A673 (cell line): Measurements from ENCODE around the gene SWI5. TPM values are rescaled to one million over a fixed set of nuclear protein-coding genes. Genes with fewer than 3 reads are reported as not detected.

ENCODE experiments used
- BruUV-seq: library from RNA; stranded (reverse); fragments of 400-500 nt; replicated peaks from 2 replicates; lab custom pipeline; 2021; lab: Mats Ljungman, UMichigan
- CTCF ChIA-PET: fragments of 300-600 bp; sonication (Branson Sonifier 250); formaldehyde crosslinking; loops from one replicate; lab custom pipeline; 2022; ENCODE audit warnings: antibody characterized with exemption; lab: Charles Lee
- POLR2A ChIA-PET: fragments of 300-600 bp; sonication (Branson Sonifier 250); formaldehyde crosslinking; loops from one replicate; lab custom pipeline; 2022; ENCODE audit warnings: antibody characterized with exemption; ENCODE audit not compliant: low non-redundant PET; lab: Charles Lee
- DNase-seq: peaks from one replicate; pipeline ENCODE4 v3.0.0-alpha.2; 2015; ENCODE audit warnings: low spot score
- H3K27ac ChIP-seq: fragments of 200-600 bp; sonication (generic); 2 replicates; pipeline ENCODE4 v1.5.1; 2016; ENCODE audit warnings: mixed run types, low read depth, mild to moderate bottlenecking, mixed read lengths, antibody characterized with exemption, low read length; ENCODE audit not compliant: poor library complexity, severe bottlenecking
- H3K27me3 ChIP-seq: fragments of 200-600 bp; sonication (generic); replicated peaks from 2 replicates; pipeline ENCODE4 v1.6.1; 2017; ENCODE audit warnings: mixed run types, low read depth, mild to moderate bottlenecking, mixed read lengths, antibody characterized with exemption, low read length; ENCODE audit not compliant: insufficient read depth, poor library complexity
- H3K36me3 ChIP-seq: fragments of 200-600 bp; sonication (generic); 2 replicates; pipeline ENCODE4 v1.6.1; 2016; ENCODE audit warnings: mixed run types, mild to moderate bottlenecking, mixed read lengths, antibody characterized with exemption, low read length; ENCODE audit not compliant: insufficient read depth, poor library complexity, severe bottlenecking
- H3K4me1 ChIP-seq: fragments of 200-600 bp; sonication (generic); 2 replicates; pipeline ENCODE4 v1.6.1; 2017; ENCODE audit warnings: mixed run types, mild to moderate bottlenecking, mixed read lengths, antibody characterized with exemption, low read length; ENCODE audit not compliant: insufficient read depth, poor library complexity, severe bottlenecking
- H3K4me3 ChIP-seq: fragments of 200-600 bp; sonication (generic); 2 replicates; pipeline ENCODE4 v1.5.1; 2016; ENCODE audit warnings: low read depth, mixed run types, mild to moderate bottlenecking, mixed read lengths, low read length; ENCODE audit not compliant: poor library complexity, severe bottlenecking
- H3K9me3 ChIP-seq: fragments of 200-600 bp; sonication (generic); 2 replicates; pipeline ENCODE4 v1.6.1; 2016; ENCODE audit warnings: mixed run types, low read depth, mild to moderate bottlenecking, mixed read lengths, antibody characterized with exemption, low read length; ENCODE audit not compliant: poor library complexity, severe bottlenecking
- EZH2 ChIP-seq: fragments of 200-600 bp; sonication (generic); IDR thresholded peaks from 2 replicates; pipeline ENCODE4 v1.6.1; 2017; ENCODE audit warnings: borderline replicate concordance, low read depth, mild to moderate bottlenecking, mixed read lengths, antibody characterized with exemption, low read length; ENCODE audit not compliant: poor library complexity, severe bottlenecking
- intact Hi-C: fragments of 100-400 bp; cut with micrococcal nuclease; formaldehyde crosslinking; loops from one replicate; pipeline ENCODE4 v1.10.0; 2022; ENCODE audit not compliant: unreplicated experiment
- total RNA-seq: library from RNA; stranded (reverse); gene quantifications from 2 replicates; pipeline ENCODE4 v1.2.3, GENCODE V29; 2021
- TF ChIP-seq, protein P1 (sequence below): fragments of 300-800, 200-600 bp; sonication (generic); conservative IDR thresholded peaks from 2 replicates; pipeline ENCODE4 v1.5.1; 2017; ENCODE audit warnings: low read depth, mild to moderate bottlenecking, antibody characterized with exemption, low read length, moderate library complexity, mixed read lengths

SWI5 gene
- total RNA-seq, 1 experiment from 2014 or later: 19.0 TPM

- POLR2A ChIA-PET: no interaction called here
- Histone ChIP-seq H3K9me3 (no peaks in the 10 kb centered on the region), H3K4me3 (no peak overlapping the region), H3K27ac (no peak overlapping the region), H3K36me3 (no peaks in the 10 kb centered on the region), H3K4me1 (peaks cover 7% of the 10 kb centered on the region), H3K27me3 (no peaks in the 10 kb centered on the region)
- no TSS peak for BruUV-seq
- TF ChIP-seq EZH2: no peak
- TF ChIP-seq, protein P1, sequence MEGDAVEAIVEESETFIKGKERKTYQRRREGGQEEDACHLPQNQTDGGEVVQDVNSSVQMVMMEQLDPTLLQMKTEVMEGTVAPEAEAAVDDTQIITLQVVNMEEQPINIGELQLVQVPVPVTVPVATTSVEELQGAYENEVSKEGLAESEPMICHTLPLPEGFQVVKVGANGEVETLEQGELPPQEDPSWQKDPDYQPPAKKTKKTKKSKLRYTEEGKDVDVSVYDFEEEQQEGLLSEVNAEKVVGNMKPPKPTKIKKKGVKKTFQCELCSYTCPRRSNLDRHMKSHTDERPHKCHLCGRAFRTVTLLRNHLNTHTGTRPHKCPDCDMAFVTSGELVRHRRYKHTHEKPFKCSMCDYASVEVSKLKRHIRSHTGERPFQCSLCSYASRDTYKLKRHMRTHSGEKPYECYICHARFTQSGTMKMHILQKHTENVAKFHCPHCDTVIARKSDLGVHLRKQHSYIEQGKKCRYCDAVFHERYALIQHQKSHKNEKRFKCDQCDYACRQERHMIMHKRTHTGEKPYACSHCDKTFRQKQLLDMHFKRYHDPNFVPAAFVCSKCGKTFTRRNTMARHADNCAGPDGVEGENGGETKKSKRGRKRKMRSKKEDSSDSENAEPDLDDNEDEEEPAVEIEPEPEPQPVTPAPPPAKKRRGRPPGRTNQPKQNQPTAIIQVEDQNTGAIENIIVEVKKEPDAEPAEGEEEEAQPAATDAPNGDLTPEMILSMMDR: no peak
- CTCF ChIA-PET: interaction anchor here (1.2 kb wide), 1 partner anchor 13 kb away, joined by 3 read pairs; no protein-coding TSS in a partner anchor
- intact Hi-C loops: no loop called here
- no peak for DNase-seq
Measured at GRCh38 chr9:128242124-128242523, 34.0 kb upstream of the SWI5 start.

DNA sequence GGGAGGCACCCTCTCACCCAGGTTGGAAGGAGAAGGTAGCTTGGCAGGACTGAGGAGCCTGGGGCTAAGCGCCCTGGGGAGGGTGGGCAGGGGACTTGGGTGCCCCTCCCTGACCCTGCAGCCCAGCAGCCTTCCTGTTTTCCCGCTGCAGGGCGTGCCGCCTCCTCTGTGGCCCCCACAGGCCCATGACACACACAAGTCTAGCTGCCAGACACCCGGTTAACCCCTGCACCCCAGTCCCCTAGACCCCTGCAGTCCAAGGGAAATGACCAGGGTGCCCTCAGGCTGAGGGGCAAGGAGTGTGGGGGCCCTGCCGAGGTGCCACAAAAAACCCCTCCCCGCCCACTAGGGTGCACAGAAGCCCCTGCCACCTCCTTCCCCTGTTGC is 33.3 kb upstream of the SWI5 start:
- H3K9me3 ChIP-seq: no peaks in the 10 kb centered on the region
- H3K36me3 ChIP-seq: no peaks in the 10 kb centered on the region
- TF ChIP-seq EZH2: no peak
- TF ChIP-seq, protein P1: no peak
- DNase-seq: no peak
- no peak overlapping the region for H3K27ac ChIP-seq
- no peaks in the 10 kb centered on the region for H3K27me3 ChIP-seq
- peaks cover 7% of the 10 kb centered on the region for H3K4me1 ChIP-seq
- no peak overlapping the region for H3K4me3 ChIP-seq
- intact Hi-C loops: no loop called here
- ChIA-PET CTCF (no interaction called here), POLR2A (no interaction called here)
- BruUV-seq: no TSS peak

GRCh38 chr9:128243215-128244018 is 32.7 kb upstream of the SWI5 start:
- Histone ChIP-seq H3K27ac (no peak overlapping the region), H3K9me3 (no peaks in the 10 kb centered on the region), H3K36me3 (no peaks in the 10 kb centered on the region), H3K27me3 (no peaks in the 10 kb centered on the region), H3K4me1 (peaks cover 7% of the 10 kb centered on the region), H3K4me3 (no peak overlapping the region)
- DNase-seq: no peak
- ChIA-PET CTCF (no interaction called here), POLR2A (no interaction called here)
- intact Hi-C loops: no loop called here
- BruUV-seq: no TSS peak
- no peak for TF ChIP-seq EZH2
- TF ChIP-seq, protein P1: no peak
